Cardiac muscle cell (in vitro differentiated cells and primary cell): ENCODE measurements around the gene LRRC8A. TPM values are rescaled to one million over a fixed set of nuclear protein-coding genes. Genes with fewer than 3 reads are reported as not detected.
"Not testable (repeated sequence)": the region's sequence is repeated elsewhere in the genome, so short reads cannot be mapped to it uniquely, and the experiment has no call there.

Source experiments
- DNase-seq, 2 donors: peaks; one replicate each; pipeline versions ENCODE4 v3.0.0 to v3.0.0-alpha.2; 2010 to 2017; ENCODE audit warnings: low read depth in 1 of 2, low spot score in 1 of 2
- H3K27ac ChIP-seq: fragments of 200-600 bp; sonication (generic); 2 replicates; pipeline ENCODE4 v1.5.1; 2016
- H3K27me3 ChIP-seq: fragments of 200-600 bp; sonication (generic); 2 replicates; pipeline ENCODE4 v1.6.0; 2016; ENCODE audit warnings: control low read depth
- H3K36me3 ChIP-seq: fragments of 200-600 bp; sonication (generic); 2 replicates; pipeline ENCODE4 v1.5.1; 2016; ENCODE audit warnings: control low read depth
- H3K4me1 ChIP-seq: fragments of 200-600 bp; sonication (generic); 2 replicates; pipeline ENCODE4 v1.8.1; 2017; ENCODE audit warnings: low read depth, mild to moderate bottlenecking, mixed run types
- H3K4me3 ChIP-seq: fragments of 200-600 bp; sonication (generic); 2 replicates; pipeline ENCODE4 v1.5.1; 2016; ENCODE audit warnings: mild to moderate bottlenecking
- H3K9me3 ChIP-seq: fragments of 200-600 bp; sonication (generic); 2 replicates; pipeline ENCODE4 v1.5.1; 2017; ENCODE audit warnings: low read depth, mild to moderate bottlenecking, control low read depth
- polyA plus RNA-seq: library from polyadenylated mRNA; unstranded; fragments of >200 nt; fragmentation: Nextera tagmentation; extraction: Ambion mirVana; gene quantifications from 2 replicates; pipeline ENCODE4 v1.2.1, GENCODE V29; 2016
- total RNA-seq: library from RNA; depleted of rRNA; stranded (reverse); fragments of >200 nt; gene quantifications from 2 replicates; pipeline ENCODE4 v1.2.3, GENCODE V29; 2016
- TF ChIP-seq, protein P1 (sequence below): IDR thresholded peaks from 2 replicates; pipeline ENCODE4 v1.5.1; 2012; ENCODE audit warnings: low read depth, mild to moderate bottlenecking, low read length

Gene LRRC8A
- total and polyA plus RNA-seq, 2 experiments from 2014 or later: 28.6 to 55.8 TPM

DNA sequence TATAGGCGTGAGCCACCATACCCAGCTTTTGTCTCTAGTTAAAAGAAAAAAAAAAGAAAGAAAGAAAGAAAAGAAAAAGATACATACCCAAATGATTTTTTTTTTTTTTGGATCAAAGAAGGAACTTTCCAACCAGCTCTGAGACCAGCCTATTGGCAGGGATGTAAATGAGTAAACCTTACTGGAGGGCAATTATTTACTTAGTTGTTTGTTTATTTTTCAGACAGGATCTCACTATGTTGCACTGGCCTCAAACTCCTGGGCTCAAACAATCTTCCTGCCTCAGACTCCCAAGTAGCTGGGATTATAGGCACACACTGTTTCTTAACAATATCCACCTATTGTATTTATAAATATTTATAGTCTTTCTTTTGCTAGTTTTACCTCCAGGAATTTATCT lies 41.4 kb upstream of the LRRC8A start:
- no peak for DNase-seq
- H3K36me3 ChIP-seq: no peaks in the 10 kb centered on the region
- no peaks in the 10 kb centered on the region for H3K27me3 ChIP-seq
- H3K4me1 ChIP-seq: peaks cover 23% of the 10 kb centered on the region
- H3K27ac ChIP-seq: no peak overlapping the region
- TF ChIP-seq, protein P1, sequence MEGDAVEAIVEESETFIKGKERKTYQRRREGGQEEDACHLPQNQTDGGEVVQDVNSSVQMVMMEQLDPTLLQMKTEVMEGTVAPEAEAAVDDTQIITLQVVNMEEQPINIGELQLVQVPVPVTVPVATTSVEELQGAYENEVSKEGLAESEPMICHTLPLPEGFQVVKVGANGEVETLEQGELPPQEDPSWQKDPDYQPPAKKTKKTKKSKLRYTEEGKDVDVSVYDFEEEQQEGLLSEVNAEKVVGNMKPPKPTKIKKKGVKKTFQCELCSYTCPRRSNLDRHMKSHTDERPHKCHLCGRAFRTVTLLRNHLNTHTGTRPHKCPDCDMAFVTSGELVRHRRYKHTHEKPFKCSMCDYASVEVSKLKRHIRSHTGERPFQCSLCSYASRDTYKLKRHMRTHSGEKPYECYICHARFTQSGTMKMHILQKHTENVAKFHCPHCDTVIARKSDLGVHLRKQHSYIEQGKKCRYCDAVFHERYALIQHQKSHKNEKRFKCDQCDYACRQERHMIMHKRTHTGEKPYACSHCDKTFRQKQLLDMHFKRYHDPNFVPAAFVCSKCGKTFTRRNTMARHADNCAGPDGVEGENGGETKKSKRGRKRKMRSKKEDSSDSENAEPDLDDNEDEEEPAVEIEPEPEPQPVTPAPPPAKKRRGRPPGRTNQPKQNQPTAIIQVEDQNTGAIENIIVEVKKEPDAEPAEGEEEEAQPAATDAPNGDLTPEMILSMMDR: no peak
- H3K4me3 ChIP-seq: no peak overlapping the region
- H3K9me3 ChIP-seq: no peaks in the 10 kb centered on the region

DNA sequence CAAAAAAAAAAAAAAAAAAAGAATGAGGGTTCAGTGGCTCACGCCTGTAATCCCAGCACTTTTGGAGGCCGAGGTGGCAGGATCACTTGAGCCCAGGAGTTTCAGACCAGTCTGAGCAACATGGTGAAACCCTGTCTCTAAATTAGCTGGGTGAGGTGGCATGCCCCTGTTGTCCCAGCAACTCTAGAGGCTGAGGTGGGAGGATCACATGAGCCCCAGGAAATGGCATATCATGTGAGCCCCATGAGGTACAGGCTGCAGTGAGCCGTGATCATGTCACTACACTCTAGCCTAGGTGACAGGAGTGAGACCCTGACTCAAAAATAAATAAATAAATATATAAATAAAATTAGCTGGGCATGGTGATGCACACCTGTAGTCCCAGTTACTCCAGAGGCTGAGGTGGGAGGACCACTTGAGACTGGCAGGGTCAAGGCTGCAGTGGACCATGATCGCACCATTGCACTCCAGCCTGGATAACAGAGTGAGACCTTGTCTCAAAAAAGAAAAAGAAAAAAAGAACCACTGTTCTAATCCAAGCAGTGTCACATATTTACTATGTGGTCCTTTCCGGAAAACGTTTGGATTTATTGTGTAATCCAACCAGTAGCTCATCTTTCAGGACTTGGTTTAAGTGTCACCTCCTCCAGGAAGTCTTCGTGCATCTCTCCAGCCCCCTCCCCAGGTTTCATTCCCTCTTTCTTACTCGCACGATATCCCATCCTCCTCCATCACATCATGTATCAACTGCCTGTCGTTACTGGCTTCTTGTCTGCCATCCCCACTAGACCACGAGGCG lies 40.0 kb upstream of the LRRC8A start:
- no peak overlapping the region for H3K4me3 ChIP-seq
- no peak for DNase-seq
- no peaks in the 10 kb centered on the region for H3K27me3 ChIP-seq
- TF ChIP-seq, protein P1: no peak
- H3K4me1 ChIP-seq: peaks cover 31% of the 10 kb centered on the region
- no peaks in the 10 kb centered on the region for H3K9me3 ChIP-seq
- H3K27ac ChIP-seq: no peak overlapping the region
- no peaks in the 10 kb centered on the region for H3K36me3 ChIP-seq

DNA sequence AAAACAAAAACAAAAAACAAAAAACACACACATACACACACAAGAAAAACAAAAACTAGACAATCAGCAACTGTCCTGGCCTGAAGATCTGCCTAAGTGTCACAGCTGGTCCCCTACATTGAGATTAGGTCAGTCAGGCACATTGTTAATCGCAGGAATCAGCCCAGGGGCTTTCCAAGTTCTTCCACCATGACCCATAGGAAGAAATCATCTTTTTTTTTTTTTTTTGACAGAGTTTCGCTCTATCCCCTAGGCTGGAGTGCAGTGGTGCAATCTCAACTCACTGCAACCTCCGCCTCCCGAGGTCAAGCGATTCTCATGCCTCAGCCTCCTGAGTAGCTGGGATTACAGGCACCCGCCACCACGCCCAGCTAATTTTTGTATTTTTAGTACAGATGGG lies 38.8 kb upstream of the LRRC8A start:
- not testable (repeated sequence) for H3K36me3 ChIP-seq, H3K27me3 ChIP-seq, H3K9me3 ChIP-seq, H3K4me3 ChIP-seq, DNase-seq, H3K27ac ChIP-seq
- peaks cover 23% of the 10 kb centered on the region for H3K4me1 ChIP-seq

DNA sequence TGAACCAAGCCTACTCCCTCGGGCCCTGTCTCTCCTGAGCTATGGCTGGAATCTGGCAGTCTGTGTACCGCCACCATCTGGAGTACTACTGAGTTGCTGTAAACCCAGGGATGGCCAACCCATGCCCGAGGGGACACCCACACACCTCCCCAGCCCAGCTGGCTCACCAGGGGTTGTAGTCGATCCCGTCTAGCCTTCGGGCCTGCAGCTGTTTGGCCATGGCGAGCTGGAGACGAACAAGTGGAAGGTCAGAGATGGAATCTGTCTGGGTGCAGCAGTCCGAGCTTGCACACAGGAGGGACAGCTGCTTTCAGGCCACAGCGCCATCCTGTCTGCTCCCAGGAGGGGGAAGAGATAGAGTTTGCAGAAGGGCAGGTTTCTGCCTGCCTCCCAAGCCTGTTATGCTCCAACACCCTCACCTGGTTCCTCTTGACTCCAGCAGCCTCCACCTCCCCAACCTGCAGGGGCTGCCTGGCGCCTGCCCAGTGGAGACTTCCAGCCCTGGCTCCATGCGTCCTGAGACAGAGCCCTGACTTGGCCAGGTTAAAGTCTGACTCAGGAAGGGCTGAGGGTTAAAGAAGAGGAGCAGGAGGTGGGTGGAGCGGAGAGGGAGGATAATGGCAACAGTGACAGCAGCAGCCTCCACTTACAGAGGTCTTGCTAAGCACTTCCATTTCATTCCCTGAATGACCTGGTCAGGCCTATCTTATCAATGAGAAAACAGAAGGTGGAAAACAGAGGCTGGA lies 36.6 kb upstream of the LRRC8A start:
- Histone ChIP-seq H3K4me3 (no peak overlapping the region), H3K9me3 (no peaks in the 10 kb centered on the region), H3K27ac (peak overlapping the region; percentile 85), H3K4me1 (peaks cover 16% of the 10 kb centered on the region), H3K36me3 (no peaks in the 10 kb centered on the region), H3K27me3 (no peaks in the 10 kb centered on the region)
- TF ChIP-seq, protein P1: no peak
- DNase-seq: peak in 1 of 2 donors; percentile 37

DNA sequence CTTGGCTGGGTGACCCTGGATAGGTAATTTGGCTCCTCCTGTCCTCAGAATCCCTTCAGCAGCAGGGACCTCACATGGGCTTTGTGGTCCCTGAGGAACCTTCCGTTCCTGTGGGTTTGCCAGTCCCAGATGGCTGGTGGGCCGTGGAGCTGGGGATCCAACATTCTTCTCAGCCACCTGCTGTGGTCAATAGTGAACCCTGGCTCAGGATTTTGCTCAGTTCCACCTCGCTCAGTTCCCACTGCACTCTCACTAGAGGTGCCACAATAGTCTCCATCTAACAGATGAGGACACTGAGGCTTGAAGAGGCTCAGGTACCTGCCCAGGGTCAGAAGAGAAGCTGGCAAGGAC lies 35.3 kb upstream of the LRRC8A start:
- Histone ChIP-seq H3K27me3 (no peaks in the 10 kb centered on the region), H3K9me3 (no peaks in the 10 kb centered on the region), H3K36me3 (no peaks in the 10 kb centered on the region), H3K27ac (peak overlapping the region; percentile 85), H3K4me3 (no peak overlapping the region), H3K4me1 (peaks cover 16% of the 10 kb centered on the region)
- no peak for DNase-seq
- TF ChIP-seq, protein P1: no peak

DNA sequence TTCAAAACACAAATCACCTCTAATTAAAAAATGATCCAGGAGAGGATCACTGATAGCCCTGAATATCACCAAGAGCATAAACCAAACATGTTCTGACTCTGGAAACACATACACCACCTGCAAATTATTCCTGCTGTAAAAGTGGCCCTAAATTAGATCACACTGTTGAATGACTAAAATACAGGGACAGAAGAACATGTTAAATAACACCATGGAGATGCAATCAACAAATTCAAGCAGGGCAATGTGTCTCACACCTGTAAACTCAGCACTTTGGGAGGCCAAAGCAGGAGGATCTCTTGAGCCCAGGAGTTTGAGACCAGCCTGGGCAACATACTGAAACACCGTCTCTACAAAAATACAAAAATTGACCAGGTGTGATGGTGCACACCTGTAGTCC lies 34.1 kb upstream of the LRRC8A start:
- no peak for DNase-seq
- H3K27me3 ChIP-seq: no peaks in the 10 kb centered on the region
- H3K36me3 ChIP-seq: no peaks in the 10 kb centered on the region
- H3K4me3 ChIP-seq: no peak overlapping the region
- H3K27ac ChIP-seq: no peak overlapping the region
- H3K9me3 ChIP-seq: no peaks in the 10 kb centered on the region
- H3K4me1 ChIP-seq: peaks cover 16% of the 10 kb centered on the region
- TF ChIP-seq, protein P1: no peak

DNA sequence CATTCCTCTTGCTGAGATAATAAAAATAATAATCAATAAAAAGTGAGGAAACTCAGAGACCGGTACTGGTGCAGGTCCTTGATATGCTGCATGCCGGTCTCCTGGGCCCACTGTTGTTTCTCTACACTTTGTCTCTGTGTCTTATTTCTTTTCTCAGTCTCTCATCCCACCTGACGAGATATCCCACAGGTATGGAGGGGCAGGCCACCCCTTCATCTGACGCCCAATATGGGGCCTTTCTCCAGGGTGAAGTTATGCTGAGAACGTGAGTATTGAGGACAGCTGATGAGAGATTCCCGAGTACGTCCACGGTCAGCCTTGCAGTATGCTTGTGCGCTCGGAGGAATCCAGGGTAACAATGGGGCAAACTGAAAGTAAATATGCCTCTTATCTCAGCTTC lies 30.9 kb upstream of the LRRC8A start:
- H3K27me3 ChIP-seq, DNase-seq, H3K36me3 ChIP-seq, H3K4me3 ChIP-seq, H3K4me1 ChIP-seq, H3K27ac ChIP-seq, H3K9me3 ChIP-seq: not testable (repeated sequence)
